HUES6 (cell line): ENCODE data around the gene IGF1R.

Source experiments
- H3K27ac ChIP-seq: 2 replicates; pipeline ENCODE4 v1.7.0; 2013; ENCODE audit warnings: low read depth, mild to moderate bottlenecking, low read length, inconsistent platforms
- H3K27me3 ChIP-seq: 2 replicates; pipeline ENCODE4 v1.6.1; 2013; ENCODE audit warnings: low read length; ENCODE audit not compliant: control insufficient read depth, insufficient read depth
- H3K36me3 ChIP-seq: 2 replicates; pipeline ENCODE4 v1.6.1; 2013; ENCODE audit warnings: low read length; ENCODE audit not compliant: control insufficient read depth, insufficient read depth
- H3K4me1 ChIP-seq: 2 replicates; pipeline ENCODE4 v1.6.1; 2013; ENCODE audit warnings: low read length; ENCODE audit not compliant: control insufficient read depth, insufficient read depth
- H3K4me3 ChIP-seq: 2 replicates; pipeline ENCODE4 v1.5.1; 2013; ENCODE audit warnings: low read depth, low read length
- H3K9ac ChIP-seq: one replicate; pipeline ENCODE4 v1.6.1; 2013; ENCODE audit warnings: mild to moderate bottlenecking, low read length
- H3K9me3 ChIP-seq: 2 replicates; pipeline ENCODE4 v1.6.1; 2013; ENCODE audit warnings: low read depth, low read length; ENCODE audit not compliant: control insufficient read depth, insufficient read depth

The IGF1R gene

DNA sequence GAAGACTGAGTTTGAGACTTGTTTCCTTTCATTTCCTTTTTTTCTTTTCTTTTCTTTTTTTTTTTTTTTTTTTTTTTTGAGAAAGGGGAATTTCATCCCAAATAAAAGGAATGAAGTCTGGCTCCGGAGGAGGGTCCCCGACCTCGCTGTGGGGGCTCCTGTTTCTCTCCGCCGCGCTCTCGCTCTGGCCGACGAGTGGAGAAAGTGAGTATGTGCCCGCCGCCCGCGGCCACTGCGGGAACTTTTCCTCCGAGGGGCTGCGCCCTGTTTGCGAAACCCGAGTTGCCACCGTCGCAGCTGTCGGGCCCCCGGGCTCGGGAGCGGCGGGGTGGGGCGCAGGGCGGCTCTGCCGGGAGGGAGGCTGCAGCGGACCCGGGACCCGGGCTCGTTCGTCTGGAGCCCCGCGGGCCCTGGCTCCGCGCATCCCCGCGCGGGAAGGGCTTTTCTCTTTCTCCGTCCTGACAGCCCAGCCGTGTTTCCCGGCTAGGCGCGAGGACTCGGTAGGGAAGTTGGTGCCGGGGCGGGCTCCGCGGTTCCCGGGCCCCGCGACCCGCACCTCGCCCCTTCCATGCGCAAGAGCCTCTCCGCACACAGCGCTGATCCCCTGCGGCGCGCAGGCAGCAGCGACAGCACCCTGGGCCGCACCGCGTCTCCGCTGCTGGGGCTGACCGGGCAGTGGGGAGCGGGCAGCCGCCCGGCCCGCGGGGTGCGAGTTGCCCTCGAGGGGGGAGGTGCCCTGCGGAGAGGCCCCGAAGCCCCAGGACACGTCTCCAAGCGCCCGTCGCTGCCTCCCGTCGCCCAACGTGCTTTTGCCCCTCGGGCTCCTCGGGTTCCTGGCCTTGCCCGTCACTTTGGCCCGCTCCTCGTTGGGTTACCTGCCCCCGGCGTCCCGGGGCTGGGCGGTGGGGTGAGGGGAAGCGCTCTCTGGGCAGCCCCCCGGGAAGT lies 1.4 kb downstream of the IGF1R start:
- Histone ChIP-seq H3K4me3 (peak overlapping the region; percentile 81), H3K9me3 (no peaks in the 10 kb centered on the region), H3K27ac (peak overlapping the region; percentile 21; the same call in 1 of the 2 replicates), H3K27me3 (no peaks in the 10 kb centered on the region), H3K36me3 (no peaks in the 10 kb centered on the region), H3K4me1 (peaks cover 29% of the 10 kb centered on the region), H3K9ac (peak overlapping the region; percentile 84)

GRCh38 chr15:98650417-98651035 lies 2.2 kb downstream of the IGF1R start:
- peak overlapping the region; percentile 84 for H3K9ac ChIP-seq
- H3K9me3 ChIP-seq, result no peaks in the 10 kb centered on the region
- H3K27me3 ChIP-seq, result no peaks in the 10 kb centered on the region
- peak overlapping the region; percentile 21; the same call in 1 of the 2 replicates for H3K27ac ChIP-seq
- peaks cover 37% of the 10 kb centered on the region for H3K4me1 ChIP-seq
- no peaks in the 10 kb centered on the region for H3K36me3 ChIP-seq
- peak overlapping the region; percentile 81 for H3K4me3 ChIP-seq

GRCh38 chr15:98651036-98651481 lies 2.7 kb downstream of the IGF1R start:
- H3K27me3 ChIP-seq, result no peaks in the 10 kb centered on the region
- peak overlapping the region; percentile 21; the same call in 1 of the 2 replicates for H3K27ac ChIP-seq
- H3K4me3 ChIP-seq, result peak overlapping the region; percentile 81
- no peaks in the 10 kb centered on the region for H3K9me3 ChIP-seq
- peak overlapping the region; percentile 84 for H3K9ac ChIP-seq
- peaks cover 41% of the 10 kb centered on the region for H3K4me1 ChIP-seq
- no peaks in the 10 kb centered on the region for H3K36me3 ChIP-seq

DNA sequence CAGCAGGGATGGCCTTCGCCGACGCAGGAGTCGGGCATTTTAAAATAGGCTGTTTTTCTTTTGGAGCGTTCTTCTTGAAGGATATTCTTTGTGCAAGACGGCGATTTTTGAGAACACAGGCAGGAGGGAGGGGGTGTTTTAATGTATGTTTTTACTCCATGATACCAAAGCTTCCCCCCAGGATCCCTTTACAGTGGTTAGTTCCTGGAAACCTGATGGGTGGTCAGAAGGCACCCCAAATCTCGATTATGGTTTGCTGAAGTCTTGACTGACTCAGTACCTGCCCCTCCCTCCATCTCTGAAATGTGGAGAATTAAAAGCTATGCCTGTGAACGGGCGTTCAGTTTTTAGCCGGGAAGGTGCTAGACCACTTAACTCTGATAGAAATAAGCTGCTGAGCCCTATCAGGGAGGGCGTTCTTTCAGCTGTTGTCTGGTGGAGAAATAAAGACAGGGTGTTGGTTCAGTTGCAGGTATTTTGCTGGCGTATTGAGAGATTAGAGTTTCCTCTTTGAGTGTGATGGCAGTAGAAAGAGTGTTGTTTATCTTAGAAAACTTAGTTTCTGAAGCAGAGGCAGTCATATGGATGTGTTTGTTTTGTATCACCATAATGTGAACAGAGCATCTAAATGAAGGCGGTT lies 3.4 kb downstream of the IGF1R start:
- H3K27me3 ChIP-seq, result no peaks in the 10 kb centered on the region
- H3K9ac ChIP-seq, result peak overlapping the region; percentile 84
- H3K36me3 ChIP-seq, result no peaks in the 10 kb centered on the region
- H3K9me3 ChIP-seq, result no peaks in the 10 kb centered on the region
- peaks cover 41% of the 10 kb centered on the region for H3K4me1 ChIP-seq
- H3K4me3 ChIP-seq, result peak overlapping the region; percentile 81
- H3K27ac ChIP-seq, result no peak overlapping the region

GRCh38 chr15:98653686-98654085 lies 5.3 kb downstream of the IGF1R start:
- H3K9me3 ChIP-seq, result no peaks in the 10 kb centered on the region
- no peaks in the 10 kb centered on the region for H3K36me3 ChIP-seq
- no peak overlapping the region for H3K27ac ChIP-seq
- peaks cover 57% of the 10 kb centered on the region for H3K4me1 ChIP-seq
- no peak overlapping the region for H3K9ac ChIP-seq
- H3K4me3 ChIP-seq, result no peak overlapping the region
- H3K27me3 ChIP-seq, result no peaks in the 10 kb centered on the region

- no peaks in the 10 kb centered on the region for H3K9me3 ChIP-seq
- no peak overlapping the region for H3K4me3 ChIP-seq
- H3K27me3 ChIP-seq, result no peaks in the 10 kb centered on the region
- no peak overlapping the region for H3K27ac ChIP-seq
- H3K36me3 ChIP-seq, result no peaks in the 10 kb centered on the region
- H3K4me1 ChIP-seq, result peaks cover 64% of the 10 kb centered on the region
- H3K9ac ChIP-seq, result no peak overlapping the region
These were observed 6.5 kb downstream of the IGF1R start for GRCh38 chr15:98654790-98655360.

- no peak overlapping the region for H3K4me3 ChIP-seq
- no peaks in the 10 kb centered on the region; the same call in 1 of the 2 replicates for H3K36me3 ChIP-seq
- H3K9me3 ChIP-seq, result no peaks in the 10 kb centered on the region
- no peaks in the 10 kb centered on the region for H3K27me3 ChIP-seq
- H3K27ac ChIP-seq, result no peak overlapping the region
- peaks cover 72% of the 10 kb centered on the region for H3K4me1 ChIP-seq
- H3K9ac ChIP-seq, result no peak overlapping the region
These were observed 7.4 kb downstream of the IGF1R start for GRCh38 chr15:98655732-98656131.

DNA sequence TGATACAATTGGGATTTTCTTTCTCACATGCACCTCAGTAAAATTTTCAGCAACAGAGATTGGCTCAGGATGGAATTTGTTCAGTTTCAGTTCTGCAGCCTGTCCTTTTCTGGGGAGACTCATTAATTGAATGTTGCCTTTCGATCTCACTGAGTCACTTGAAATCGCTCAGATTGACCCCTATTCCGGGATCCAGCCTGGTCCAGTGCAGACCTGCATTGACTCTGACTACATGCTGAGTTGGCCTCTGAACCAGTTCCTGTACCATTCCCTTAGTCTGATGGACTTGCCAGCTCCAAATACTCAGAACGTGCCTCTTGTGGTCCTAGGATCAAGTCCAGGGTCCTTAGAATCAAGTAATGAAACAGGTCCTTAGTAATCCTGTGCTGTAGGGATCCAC lies 9.4 kb downstream of the IGF1R start:
- no peaks in the 10 kb centered on the region for H3K9me3 ChIP-seq
- H3K9ac ChIP-seq, result no peak overlapping the region
- no peak overlapping the region for H3K27ac ChIP-seq
- H3K4me3 ChIP-seq, result no peak overlapping the region
- H3K4me1 ChIP-seq, result peaks cover 74% of the 10 kb centered on the region
- H3K27me3 ChIP-seq, result no peaks in the 10 kb centered on the region
- no peaks in the 10 kb centered on the region; the same call in 1 of the 2 replicates for H3K36me3 ChIP-seq

DNA sequence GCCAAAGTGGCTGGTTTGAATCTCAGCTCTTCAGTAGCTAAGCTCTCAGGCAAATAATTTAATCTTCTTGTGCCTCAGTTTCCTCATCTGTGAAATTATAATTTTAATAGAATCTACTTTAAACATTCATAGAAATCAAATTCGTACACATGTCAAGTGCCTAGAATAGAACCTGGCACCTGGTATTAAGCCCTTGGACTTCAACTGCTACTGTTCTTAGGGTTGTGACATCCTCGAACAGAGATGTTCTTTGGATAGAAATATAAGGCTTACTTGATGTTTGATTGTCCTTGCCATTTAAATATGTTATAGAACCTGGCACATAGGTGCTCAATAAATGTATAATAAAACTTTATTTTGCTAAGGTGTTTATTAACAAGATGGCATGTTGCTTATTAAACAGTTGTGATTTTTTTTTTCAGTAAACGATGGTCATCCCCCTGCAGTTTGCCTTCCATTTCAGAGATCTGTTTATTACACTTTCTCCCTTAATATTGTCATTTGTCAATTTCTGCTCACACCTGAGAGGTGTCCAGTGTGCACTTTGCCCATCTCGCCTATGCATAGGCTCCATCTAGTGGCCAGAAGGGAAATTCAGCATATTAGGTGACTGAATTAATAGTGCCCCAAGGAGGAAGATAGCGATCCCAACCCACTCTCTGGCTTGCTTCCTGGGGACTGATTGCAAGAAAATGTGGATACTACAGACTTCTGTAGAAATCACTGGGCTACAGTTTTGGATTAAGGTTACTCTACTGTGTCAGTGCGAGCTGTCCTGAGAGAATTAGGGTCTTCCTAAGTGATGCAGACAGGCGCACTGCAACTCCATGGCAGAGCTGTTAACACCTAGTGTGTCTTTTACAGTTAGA lies 10.7 kb downstream of the IGF1R start:
- H3K9me3 ChIP-seq, result no peaks in the 10 kb centered on the region
- H3K36me3 ChIP-seq, result no peaks in the 10 kb centered on the region; the same call in 1 of the 2 replicates
- peaks cover 76% of the 10 kb centered on the region for H3K4me1 ChIP-seq
- no peaks in the 10 kb centered on the region for H3K27me3 ChIP-seq
- H3K27ac ChIP-seq, result no peak overlapping the region
- no peak overlapping the region for H3K4me3 ChIP-seq
- H3K9ac ChIP-seq, result no peak overlapping the region

GRCh38 chr15:98660055-98660454 lies 11.7 kb downstream of the IGF1R start:
- H3K27ac ChIP-seq, result no peak overlapping the region
- no peaks in the 10 kb centered on the region for H3K27me3 ChIP-seq
- H3K36me3 ChIP-seq, result no peaks in the 10 kb centered on the region; the same call in 1 of the 2 replicates
- H3K9ac ChIP-seq, result no peak overlapping the region
- H3K4me3 ChIP-seq, result no peak overlapping the region
- no peaks in the 10 kb centered on the region for H3K9me3 ChIP-seq
- peaks cover 68% of the 10 kb centered on the region for H3K4me1 ChIP-seq
